Jurkat, Clone E6-1 (cell line): ENCODE results near the gene PRH2. TPM values are rescaled to one million over a fixed set of nuclear protein-coding genes. Genes with fewer than 3 reads are reported as not detected.

Experiments
- DNase-seq: peaks from one replicate; pipeline ENCODE4 v3.0.0-alpha.2; 2011; ENCODE audit warnings: low read depth, low spot score
- H3K4me3 ChIP-seq: 2 replicates; pipeline ENCODE4 v1.5.1; 2011; ENCODE audit warnings: mild to moderate bottlenecking, low read length, control low read depth, moderate library complexity
- polyA plus RNA-seq: library from polyadenylated mRNA; unstranded; fragments of >200 nt; gene quantifications from one replicate; pipeline ENCODE4 v1.2.1, GENCODE V29; 2012; ENCODE audit warnings: missing spikeins; ENCODE audit not compliant: insufficient read length, insufficient read depth

The PRH2 gene
- not detected for polyA plus RNA-seq

GRCh38 chr12:10928746-10929286 lies at the start of gene PRH2:
PRH2 (plus strand) TSS chr12:10929236; CDS start chr12:10929274, 38 bp downstream.
- DNase-seq = no peak
- H3K4me3 ChIP-seq = no peak within 1 kb of the TSS

GRCh38 chr12:10884086-10884725 lies 44.8 kb upstream of the PRH2 start, which contains the start of gene PRH1:
PRH1 (minus strand) TSS chr12:10884255; CDS start chr12:10884217, 38 bp downstream.
- no peak for DNase-seq
- no peak within 1 kb of the TSS for H3K4me3 ChIP-seq

- no peak for DNase-seq
- H3K4me3 ChIP-seq = no peak overlapping the region
These were observed 39.8 kb upstream of the PRH2 start for GRCh38 chr12:10889226-10889625.

GRCh38 chr12:10891937-10892336 lies 37.1 kb upstream of the PRH2 start:
- H3K4me3 ChIP-seq = no peak overlapping the region
- no peak for DNase-seq

GRCh38 chr12:10896854-10897253 lies 32.2 kb upstream of the PRH2 start:
- DNase-seq = no peak
- H3K4me3 ChIP-seq = no peak overlapping the region

- no peak for DNase-seq
These were observed 28.5 kb upstream of the PRH2 start for GRCh38 chr12:10900530-10900929.

GRCh38 chr12:10900972-10901371 lies 28.1 kb upstream of the PRH2 start:
- DNase-seq = no peak
- H3K4me3 ChIP-seq = no peak overlapping the region

More at GRCh38 chr12:10900530-10900929, 28.5 kb upstream of the PRH2 start:
- no peak overlapping the region for H3K4me3 ChIP-seq

GRCh38 chr12:10901427-10901826 lies 27.6 kb upstream of the PRH2 start:
- DNase-seq = no peak

GRCh38 chr12:10904686-10905085 lies 24.4 kb upstream of the PRH2 start:
- DNase-seq = no peak
- H3K4me3 ChIP-seq = no peak overlapping the region

More at GRCh38 chr12:10901427-10901826, 27.6 kb upstream of the PRH2 start:
- H3K4me3 ChIP-seq = no peak overlapping the region

GRCh38 chr12:10909462-10909861 lies 19.6 kb upstream of the PRH2 start, which contains the start of gene TAS2R13:
TAS2R13 (minus strand) TSS chr12:10909562; CDS start chr12:10909298, 264 bp downstream.
- no peak within 1 kb of the TSS for H3K4me3 ChIP-seq
- no peak for DNase-seq

GRCh38 chr12:10910380-10910779 lies 18.7 kb upstream of the PRH2 start:
- DNase-seq = no peak
- no peak overlapping the region for H3K4me3 ChIP-seq

GRCh38 chr12:10919809-10920208 lies 9.2 kb upstream of the PRH2 start:
- no peak for DNase-seq
- H3K4me3 ChIP-seq = no peak overlapping the region

- H3K4me3 ChIP-seq = no peak overlapping the region
- DNase-seq = no peak
These were observed 2.8 kb upstream of the PRH2 start for GRCh38 chr12:10926269-10926668.

GRCh38 chr12:10936506-10936905 lies 7.5 kb downstream of the PRH2 start:
- no peak overlapping the region for H3K4me3 ChIP-seq
- DNase-seq = no peak

GRCh38 chr12:10939163-10939562 lies 10.1 kb downstream of the PRH2 start, which contains the start of gene TAS2R14:
TAS2R14 (minus strand) TSS chr12:10939263; CDS start chr12:10939207, 56 bp downstream.
- H3K4me3 ChIP-seq = no peak within 1 kb of the TSS
- DNase-seq = no peak

- DNase-seq = no peak
- H3K4me3 ChIP-seq = no peak overlapping the region
These were observed 11.4 kb downstream of the PRH2 start for GRCh38 chr12:10940389-10940788.

- H3K4me3 ChIP-seq = no peak overlapping the region
- DNase-seq = no peak
These were observed 12.3 kb downstream of the PRH2 start for GRCh38 chr12:10941369-10941768.

GRCh38 chr12:10941916-10942607 lies 13.0 kb downstream of the PRH2 start:
- peak; percentile 39 for DNase-seq
- no peak overlapping the region for H3K4me3 ChIP-seq

GRCh38 chr12:10943167-10943566 lies 14.1 kb downstream of the PRH2 start:
- DNase-seq = no peak
- H3K4me3 ChIP-seq = no peak overlapping the region

GRCh38 chr12:10952645-10953044 lies 23.6 kb downstream of the PRH2 start:
- H3K4me3 ChIP-seq = no peak overlapping the region
- no peak for DNase-seq
